GM12864 (cell line): ENCODE results near the gene CASZ1.

ENCODE experiments used
- DNase-seq: peaks from one replicate; pipeline ENCODE4 v3.0.0-alpha.2; 2011; ENCODE audit warnings: low read depth
- H3K4me3 ChIP-seq: 2 replicates; pipeline ENCODE4 v1.5.1; 2011; ENCODE audit warnings: mild to moderate bottlenecking, low read depth, low read length, control low read depth
- CTCF ChIP-seq: IDR thresholded peaks from 2 replicates; pipeline ENCODE4 v1.5.1; 2011; ENCODE audit warnings: low read depth, mild to moderate bottlenecking, moderate library complexity, low read length, control low read depth, inconsistent platforms; ENCODE audit errors: missing control alignments

CASZ1 gene

GRCh38 chr1:10760566-10761502 is 35.6 kb downstream of the CASZ1 start:
- DNase-seq, result no peak
- H3K4me3 ChIP-seq, result no peak overlapping the region
- TF ChIP-seq CTCF, result no peak

- no peak for DNase-seq
- H3K4me3 ChIP-seq, result no peak overlapping the region
- TF ChIP-seq CTCF, result no peak
These were observed 36.8 kb downstream of the CASZ1 start for GRCh38 chr1:10759413-10760200.

- no peak for TF ChIP-seq CTCF
- no peak overlapping the region for H3K4me3 ChIP-seq
- no peak for DNase-seq
These were observed 39.6 kb downstream of the CASZ1 start for GRCh38 chr1:10756842-10757241.

- DNase-seq, result no peak
- TF ChIP-seq CTCF, result no peak
- H3K4me3 ChIP-seq, result no peak overlapping the region
These were observed 40.4 kb downstream of the CASZ1 start for GRCh38 chr1:10755970-10756521.

- H3K4me3 ChIP-seq, result no peak overlapping the region
- no peak for DNase-seq
- TF ChIP-seq CTCF, result no peak
These were observed 41.7 kb downstream of the CASZ1 start for GRCh38 chr1:10754568-10755329.

- H3K4me3 ChIP-seq, result no peak overlapping the region
- TF ChIP-seq CTCF, result no peak
- no peak for DNase-seq
These were observed 43.1 kb downstream of the CASZ1 start for GRCh38 chr1:10753299-10753698.
